SH-SY5Y (cell line): ENCODE results near the gene JOSD2.

Experiments
- GATA2 ChIP-seq: IDR thresholded peaks from 2 replicates; pipeline ENCODE4 v1.6.1; 2011; ENCODE audit warnings: mild to moderate bottlenecking, low read depth, low read length
- GATA3 ChIP-seq: IDR thresholded peaks from 2 replicates; pipeline ENCODE4 v1.6.1; 2011; ENCODE audit warnings: low read depth, mild to moderate bottlenecking, low read length, moderate library complexity

GRCh38 chr19:50481351-50482149 lies 29.4 kb downstream of the JOSD2 start:
- TF ChIP-seq GATA3 (no peak), GATA2 (no peak)
